Activated CD8-positive, alpha-beta memory T cell treated with anti-CD3 and anti-CD28 coated beads for 48 hours (primary cell): ENCODE measurements around the gene PPP2R5D.
"Not testable (repeated sequence)": the region's sequence is repeated elsewhere in the genome, so short reads cannot be mapped to it uniquely, and the experiment has no call there.

Source experiments
- DNase-seq, 3 experiments: peaks; one replicate each; pipeline ENCODE4 v3.0.0-alpha.2; 2020; ENCODE audit warnings: low read depth in 2 of 3, low spot score in 2 of 3

The PPP2R5D gene

DNA sequence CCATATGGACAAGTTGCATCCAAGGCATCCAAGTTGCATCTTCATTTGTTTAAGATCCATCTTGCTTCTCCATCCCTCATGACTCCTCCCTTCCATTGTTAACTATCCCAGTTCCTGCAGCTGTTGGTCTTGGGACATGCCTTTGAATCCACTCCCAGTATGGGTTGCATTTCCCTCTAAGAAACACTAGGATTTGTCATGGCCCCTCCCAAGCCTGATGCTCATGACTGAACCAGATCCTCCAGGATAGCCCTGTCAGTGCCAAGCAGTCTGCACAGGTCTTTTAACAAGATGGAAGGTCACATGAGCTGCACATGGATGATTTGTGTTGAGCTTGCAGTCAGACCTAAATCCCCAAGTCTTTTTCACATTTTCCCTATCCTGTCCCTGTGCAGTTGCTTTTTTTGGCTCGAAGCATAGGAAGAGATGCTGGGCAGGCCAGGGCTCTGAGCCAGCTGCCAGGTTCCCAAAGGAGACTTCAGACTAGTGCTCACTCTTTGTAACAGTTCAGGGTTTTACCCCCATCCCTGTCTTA, 4.2 kb downstream of the PPP2R5D start:
- DNase-seq: no peak

DNA sequence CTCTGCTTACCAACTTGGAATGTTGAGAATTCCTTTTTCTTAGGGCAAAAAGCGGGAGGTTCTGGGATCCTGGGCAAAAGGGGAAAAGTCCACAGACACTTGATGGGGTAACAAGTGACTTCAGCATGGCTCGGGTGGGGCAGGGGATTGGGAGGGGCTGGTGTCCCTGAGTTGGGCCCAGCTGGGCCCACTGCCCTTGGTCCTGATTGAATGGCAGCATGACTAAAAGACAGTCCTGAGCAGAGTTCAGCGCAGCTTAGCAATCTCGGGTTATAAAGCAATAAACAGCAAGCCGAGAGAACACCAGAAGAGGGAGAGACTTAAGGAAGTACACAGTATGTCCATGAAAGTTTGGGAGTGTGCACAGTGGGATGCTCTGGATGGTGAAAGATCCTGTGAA, 5.6 kb downstream of the PPP2R5D start:
- DNase-seq: no peak

DNA sequence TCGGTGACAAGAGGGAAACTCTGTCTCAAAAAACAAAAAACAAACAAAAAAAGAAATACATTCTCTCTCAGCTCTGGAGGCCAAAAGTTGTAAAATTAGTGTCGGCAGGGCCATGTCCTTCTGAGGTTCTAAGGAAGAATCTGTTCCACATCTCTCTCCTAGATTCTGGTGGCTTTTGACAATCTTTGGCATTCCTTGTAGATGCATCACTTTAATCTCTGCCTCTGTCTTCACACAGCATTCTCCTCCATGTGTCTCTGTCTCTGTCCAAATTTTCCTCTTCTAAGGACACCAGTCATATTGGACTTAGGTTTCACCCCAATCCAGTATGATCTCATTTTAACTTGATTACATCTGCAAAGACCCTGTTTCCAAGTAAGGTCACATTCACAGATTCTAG, 9.1 kb downstream of the PPP2R5D start:
- no peak for DNase-seq

DNA sequence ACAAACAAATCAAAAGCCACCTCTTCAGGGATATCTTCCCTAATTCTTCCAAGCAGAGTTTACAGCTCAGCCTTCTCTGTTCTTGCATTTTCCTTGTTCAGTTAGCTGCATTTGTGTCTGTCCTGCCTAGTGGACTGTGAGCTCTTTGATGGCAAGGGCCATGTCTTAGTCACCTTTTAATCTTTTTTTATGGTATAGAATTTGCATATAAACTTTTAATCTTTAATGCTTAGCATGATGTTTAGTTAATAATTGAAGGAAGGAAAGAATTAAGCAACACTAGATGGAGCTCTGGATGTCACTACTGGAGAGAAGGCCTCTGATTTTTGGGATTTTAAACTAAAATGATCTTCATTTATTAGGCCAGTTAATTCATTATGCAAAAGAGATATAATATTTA, 12.1 kb downstream of the PPP2R5D start:
- no peak for DNase-seq

DNA sequence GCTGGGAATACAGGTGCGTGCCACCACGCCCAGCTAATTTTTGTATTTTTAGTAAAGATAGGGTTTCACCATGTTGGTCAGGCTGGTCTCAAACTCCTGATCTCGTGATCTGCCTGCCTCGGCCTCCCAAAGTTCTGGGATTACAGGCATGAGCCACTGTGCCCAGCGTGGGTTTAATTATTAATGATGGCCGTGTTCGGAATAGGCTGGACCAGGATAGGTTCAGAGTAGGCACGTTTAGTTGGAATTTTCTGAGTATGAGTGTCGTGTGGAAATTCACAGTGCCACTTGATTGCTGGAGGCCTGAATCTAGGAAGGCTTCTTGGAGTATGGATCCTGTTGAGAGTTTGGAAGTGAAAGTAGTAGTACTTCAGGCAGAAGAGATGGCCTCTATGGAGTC, 13.8 kb downstream of the PPP2R5D start:
- not testable (repeated sequence) for DNase-seq

DNA sequence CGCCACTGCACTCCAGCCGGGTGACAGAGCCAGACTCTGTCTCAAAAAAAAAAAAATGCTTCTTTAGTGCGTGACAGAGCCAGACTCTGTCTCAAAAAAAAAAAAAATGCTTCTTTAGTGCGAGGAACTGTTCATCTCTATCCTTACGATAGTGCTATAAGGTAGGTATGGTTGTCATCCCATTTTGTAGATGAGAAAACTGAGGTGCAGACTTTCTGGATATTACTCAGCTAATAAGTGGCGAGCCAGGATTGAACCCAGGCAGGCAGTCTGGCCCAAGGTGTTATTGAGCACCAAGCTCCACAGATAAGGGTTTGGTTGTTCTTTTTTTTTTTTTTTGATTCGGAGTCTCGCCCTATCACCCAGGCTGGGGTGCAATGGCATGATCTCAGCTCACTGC, 17.5 kb downstream of the PPP2R5D start:
- no peak for DNase-seq

DNA sequence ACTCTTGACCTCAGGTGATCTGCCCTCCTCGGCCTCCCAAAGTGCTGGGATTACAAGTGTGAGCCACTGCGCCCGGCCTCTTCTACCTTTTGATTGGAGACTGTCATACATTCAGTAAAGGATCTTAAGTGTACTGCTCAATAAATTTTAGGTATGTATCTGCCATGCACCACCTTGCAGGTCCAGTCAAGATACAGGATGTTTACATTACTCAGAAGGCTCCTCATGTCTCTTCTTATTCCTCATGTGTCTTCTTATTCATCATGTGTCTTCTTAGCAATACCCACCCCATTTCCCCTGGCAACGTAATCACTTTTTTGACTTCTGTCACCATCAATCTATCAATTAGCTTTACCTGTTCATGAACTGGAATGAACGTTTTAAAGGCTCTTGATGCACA, 21.5 kb downstream of the PPP2R5D start:
- DNase-seq: no peak

DNA sequence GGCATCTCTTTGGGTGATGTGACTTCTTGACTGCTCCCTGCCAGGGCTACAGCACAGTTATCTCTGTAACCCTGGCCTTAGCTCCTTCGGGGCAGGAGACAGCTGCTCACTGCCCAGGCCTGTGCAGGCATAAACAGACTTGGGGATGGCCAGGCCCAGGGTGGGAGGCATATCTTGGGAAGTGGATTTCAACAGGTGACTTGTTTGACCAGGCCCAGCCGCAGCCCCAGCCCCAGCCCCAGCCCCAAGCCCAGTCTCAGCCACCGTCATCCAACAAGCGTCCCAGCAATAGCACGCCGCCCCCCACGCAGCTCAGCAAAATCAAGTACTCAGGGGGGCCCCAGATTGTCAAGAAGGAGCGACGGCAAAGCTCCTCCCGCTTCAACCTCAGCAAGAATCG, 21.9 kb downstream of the PPP2R5D start:
- no peak for DNase-seq

DNA sequence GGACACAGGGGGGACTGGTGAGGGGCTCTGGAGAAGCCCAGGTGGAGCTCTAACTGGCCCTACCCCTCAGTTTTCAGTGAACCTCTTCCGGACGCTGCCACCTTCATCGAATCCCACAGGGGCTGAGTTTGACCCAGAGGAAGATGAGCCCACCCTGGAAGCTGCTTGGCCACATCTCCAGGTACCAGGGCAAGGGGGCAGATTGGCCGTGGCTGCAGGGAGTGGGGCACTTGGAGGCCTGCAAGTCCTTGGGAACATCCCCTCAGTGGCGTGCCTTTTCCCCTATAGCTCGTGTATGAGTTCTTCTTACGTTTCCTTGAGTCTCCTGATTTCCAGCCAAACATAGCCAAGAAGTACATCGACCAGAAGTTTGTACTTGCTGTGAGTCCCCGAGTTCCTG, 22.8 kb downstream of the PPP2R5D start:
- no peak for DNase-seq

DNA sequence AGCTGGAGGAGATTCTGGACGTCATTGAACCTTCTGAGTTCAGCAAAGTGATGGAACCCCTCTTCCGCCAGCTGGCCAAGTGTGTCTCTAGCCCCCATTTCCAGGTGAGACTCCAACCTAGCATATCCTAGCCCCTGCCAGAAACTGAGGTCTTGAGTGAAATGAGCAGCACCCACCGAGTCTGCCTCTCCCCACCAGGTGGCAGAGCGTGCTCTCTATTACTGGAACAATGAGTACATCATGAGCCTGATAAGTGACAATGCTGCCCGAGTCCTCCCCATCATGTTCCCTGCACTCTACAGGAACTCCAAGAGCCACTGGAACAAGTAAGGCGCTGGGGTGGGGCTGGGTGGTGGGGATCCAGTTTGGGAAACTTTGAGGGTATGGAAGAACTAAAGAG, 24.8 kb downstream of the PPP2R5D start:
- DNase-seq: no peak

DNA sequence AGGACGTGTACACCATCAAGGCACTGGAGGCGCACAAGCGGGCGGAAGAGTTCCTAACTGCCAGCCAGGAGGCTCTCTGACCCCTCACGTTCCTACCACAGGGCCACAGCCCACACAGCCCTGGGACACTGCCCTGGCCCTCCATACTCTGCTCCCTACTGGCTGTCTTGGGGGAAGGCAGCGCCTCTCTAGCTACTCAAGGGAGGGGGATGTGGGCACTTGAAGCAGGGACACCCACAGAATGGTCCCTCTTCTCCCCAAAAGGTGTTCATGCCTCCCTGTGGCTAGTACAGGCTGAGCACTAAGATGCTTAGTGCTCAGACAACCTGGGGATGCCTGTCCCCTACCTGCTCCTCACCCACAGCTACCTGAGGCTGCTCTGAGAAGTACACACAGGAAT, 26.8 kb downstream of the PPP2R5D start:
- DNase-seq: no peak

DNA sequence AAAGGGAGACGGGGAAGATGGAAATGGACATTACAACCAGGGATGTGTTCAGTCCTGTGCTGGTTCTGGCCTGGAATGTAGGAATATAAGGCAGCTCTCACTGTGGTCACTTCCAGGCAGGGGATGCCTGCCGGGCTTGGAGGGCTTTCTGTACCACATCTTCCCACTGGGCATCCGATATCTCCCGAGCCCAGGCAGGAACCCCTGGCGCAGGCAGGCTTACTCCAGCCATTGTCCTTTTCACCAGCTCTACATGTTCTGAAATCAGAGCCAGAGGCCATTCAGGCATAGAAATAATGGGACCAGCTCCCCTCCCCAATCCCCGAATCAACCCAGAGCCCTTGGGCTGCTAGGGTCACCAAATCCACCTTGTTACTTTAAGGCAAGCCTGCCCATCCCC, 28.0 kb downstream of the PPP2R5D start:
- DNase-seq: no peak

DNA sequence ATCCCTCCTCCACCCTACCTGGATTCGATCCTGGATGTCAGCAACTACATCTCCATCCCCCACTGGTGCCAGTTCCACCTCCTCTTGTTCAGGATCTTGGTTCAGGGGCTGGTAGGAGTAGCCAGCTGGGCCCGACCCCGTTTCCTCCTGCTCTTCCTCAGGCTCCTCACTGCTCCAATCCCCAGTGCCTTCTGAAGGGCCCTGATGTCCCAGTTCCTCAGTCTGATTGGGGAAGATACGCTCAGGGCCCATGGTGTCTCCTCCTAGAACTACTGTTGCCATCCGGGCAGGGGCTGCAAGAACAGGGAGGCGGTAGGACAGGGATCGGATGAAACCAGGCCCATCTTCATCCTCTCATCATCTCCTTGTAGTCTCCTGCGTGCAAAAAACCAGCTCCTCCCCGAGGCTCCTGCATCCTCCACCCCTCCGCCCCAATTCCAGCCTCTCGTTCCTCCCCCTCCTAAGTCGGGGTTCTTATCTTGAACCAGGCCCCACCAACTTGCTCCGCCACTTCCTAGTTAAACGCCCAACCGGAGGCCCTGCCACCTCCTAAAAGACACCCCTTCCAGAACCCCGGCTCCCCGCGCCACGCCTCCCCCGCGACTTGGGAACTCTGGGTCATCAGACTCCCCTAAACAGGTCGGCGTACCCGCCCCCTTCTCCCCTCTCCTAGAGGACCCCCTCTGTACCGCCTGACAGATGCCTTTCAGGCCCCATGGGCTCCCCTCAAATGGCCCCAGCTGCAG, 28.9 kb downstream of the PPP2R5D start:
- DNase-seq: peak in 1 of 3 experiments; percentile 16

DNA sequence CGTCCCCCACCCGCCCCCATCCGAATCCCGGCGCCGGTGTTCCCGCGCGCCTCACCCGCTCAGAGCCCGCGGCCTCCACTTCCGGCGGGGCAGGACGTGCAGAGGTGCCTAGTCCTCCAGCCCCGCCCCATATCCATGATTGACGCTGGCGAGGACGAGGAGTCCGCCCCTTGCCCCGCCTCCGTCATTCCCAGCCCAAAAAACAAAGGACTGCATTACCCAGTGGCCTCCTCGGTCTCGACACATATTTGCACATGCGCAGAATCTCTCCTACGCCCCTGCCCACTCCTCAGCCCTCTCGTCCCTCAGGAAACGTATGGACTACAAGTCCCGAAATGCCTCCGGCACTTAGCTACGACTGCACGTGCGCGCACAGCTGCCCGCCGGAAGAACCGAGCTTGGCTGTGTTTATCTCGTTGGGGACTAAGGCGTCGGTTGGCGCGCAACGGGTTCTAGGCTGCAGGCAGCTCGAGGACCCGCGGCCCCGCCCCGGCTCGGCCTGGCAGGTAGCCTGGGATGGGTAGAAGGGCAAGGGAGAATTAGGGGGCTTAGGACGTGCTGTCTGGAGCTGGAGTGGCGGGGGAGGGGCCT, 29.6 kb downstream of the PPP2R5D start, which contains the start of the genes KLHDC3 and MEA1:
KLHDC3 (plus strand) TSS at position 407 of the 591 bp plus-strand sequence. CDS start 2,944 bp downstream, outside the sequence.
MEA1 (minus strand) TSS at position 104 of the 591 bp plus-strand sequence. CDS start 133 bp downstream, outside the sequence.
- peak; percentile 92 to 98 (median 93) for DNase-seq

DNA sequence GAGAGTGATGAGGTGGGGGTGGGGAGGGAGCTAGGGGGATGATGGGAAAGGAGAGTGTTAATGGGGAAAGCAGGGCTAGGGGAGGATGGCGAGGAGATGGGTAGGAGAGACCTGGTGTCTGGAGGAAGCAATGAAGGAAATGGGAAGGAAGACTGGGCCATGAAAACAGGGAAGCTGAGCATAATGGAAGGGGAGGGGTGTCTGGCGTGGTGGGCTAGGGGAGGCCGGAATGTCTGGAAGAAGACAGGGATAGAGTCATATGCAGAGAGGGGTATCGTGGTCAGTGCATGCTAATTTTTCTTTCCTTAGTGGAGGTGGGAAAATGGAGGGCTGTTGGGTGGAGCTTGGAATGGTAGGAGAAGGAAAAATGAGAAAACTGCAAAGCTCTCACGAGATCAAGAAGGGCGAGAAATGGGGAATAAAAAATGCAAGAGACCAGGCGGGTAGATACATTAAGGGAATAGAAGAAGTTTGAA, 30.1 kb downstream of the PPP2R5D start:
- DNase-seq: no peak

DNA sequence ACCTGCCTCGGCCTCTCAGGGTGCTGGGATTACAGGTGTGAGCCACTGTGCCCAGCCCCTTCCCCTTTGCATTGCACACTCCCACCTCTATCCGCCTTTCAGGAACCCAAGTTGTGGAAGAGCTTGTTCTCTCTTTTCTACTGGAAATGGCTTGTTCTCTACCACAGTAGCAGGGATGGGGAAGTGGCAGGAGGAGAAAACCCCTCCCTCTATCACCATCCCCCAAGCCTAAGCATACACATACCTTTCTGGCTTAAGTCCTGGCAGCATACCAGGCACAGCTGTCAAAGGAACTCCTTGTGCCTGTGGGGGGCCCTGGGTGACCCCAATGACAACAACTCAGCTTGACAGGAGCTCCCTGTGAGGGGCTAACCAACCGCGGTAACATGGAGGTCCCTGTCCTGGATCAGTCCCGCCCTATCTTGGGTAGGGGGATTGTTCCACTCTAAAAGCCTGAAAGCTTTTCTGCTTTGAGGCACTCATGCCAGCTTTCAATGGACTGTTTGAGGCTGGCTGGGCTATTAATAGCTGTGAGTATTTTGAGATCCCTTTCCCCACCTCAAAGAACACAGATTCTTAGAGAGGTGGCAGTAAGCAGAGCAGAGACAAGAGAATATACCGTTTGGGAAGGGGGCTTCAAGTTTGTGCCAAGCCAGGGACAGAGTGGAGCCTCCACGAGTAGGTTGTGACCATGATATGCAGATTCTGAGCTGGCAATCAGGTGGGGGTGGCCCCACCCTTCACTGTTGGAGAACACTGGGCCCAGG, 32.0 kb downstream of the PPP2R5D start:
- DNase-seq: no peak

DNA sequence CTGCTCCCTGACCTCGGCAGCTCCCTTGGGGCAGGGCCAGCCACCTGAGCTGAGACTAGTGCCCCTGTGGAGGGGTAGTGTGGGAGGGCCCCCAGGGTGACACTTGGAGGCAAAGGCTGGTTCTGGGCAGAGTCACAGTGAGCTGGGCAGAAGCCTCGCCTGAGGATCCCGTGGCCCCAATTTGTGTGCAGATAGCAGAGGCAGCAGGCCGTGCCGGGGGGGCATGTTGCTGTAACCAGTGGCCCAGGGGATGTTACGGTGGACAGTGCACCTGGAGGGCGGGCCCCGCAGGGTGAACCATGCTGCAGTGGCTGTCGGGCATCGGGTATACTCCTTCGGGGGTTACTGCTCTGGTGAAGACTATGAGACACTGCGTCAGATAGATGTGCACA, 32.6 kb downstream of the PPP2R5D start:
- no peak for DNase-seq

DNA sequence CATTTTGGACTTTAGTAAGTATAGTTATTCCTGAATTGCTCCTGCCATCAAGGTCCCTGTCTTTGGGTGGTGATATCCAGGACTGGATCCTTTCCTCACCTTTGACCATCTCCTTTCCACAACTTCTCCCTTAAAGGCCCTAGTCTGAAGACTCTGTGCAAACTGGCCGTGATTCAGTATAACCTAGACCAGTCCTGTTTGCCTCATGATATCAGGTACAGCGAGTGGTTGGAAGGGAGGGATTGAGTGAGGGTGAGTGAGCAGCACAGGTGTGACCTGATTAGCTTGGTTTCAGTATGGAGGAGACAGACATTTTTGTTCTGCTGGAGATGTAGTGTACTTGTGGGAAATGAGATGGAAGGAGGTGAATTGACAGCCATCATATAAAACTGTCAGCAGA, 34.8 kb downstream of the PPP2R5D start:
- DNase-seq: no peak

DNA sequence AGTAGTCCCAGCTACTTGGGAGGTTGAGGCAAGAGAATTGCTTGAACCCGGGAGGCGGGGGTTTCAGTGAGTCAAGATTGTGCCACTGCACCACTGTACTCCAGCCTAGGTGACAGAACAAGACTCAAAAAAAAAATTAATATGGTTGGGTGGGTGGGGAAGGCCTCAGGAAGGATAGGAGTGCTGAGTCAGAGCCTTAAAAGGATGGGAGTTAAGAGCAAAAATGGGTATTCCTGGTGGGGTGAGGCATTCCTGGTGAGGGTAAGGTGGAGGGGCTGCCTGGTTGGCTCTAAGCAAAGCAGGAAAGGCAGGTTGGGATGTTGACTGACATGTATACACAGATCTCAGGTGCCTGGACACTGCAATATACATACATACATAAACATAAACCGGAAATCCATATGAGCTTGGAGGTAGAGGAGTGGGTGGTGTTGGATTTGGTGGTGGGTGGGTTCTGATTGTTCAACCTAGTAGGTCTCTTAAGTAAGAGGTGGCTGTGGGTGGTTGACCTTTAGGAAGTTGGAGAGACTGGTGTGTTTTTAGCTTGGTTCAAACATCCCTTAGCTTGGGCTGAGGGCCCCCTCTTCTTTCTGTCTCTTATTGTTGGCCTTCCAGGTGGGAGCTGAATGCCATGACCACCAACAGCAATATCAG, 35.8 kb downstream of the PPP2R5D start:
- DNase-seq: no peak

DNA sequence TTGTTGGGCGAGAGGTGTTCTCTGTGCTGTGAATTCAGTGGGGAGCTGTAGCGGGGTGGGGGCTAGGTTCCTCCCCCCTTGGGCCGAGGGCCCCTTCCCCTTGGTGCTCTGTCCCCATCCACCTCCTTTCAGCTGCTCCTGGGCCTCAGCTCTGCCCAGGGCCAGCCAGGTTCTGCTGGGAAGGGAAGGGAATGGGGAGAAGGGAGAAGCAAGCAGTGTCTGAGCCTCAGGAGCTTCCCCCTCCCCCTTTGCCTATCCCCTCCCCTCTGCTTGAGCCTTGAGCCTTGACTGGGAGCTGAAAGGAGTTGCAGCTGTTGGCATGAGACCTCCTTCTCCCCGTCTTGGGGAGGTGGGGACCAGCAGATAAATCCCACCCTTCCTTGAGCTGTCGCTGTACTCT, 36.5 kb downstream of the PPP2R5D start:
- no peak for DNase-seq
